GM04504 (cell line): ENCODE measurements around the gene ARMC2.
"Not testable (repeated sequence)": the region's sequence is repeated elsewhere in the genome, so short reads cannot be mapped to it uniquely, and the experiment has no call there.

Source experiments
- DNase-seq: peaks from one replicate; pipeline ENCODE4 v3.0.0-alpha.2; 2012; ENCODE audit warnings: low read depth

Gene ARMC2

DNA sequence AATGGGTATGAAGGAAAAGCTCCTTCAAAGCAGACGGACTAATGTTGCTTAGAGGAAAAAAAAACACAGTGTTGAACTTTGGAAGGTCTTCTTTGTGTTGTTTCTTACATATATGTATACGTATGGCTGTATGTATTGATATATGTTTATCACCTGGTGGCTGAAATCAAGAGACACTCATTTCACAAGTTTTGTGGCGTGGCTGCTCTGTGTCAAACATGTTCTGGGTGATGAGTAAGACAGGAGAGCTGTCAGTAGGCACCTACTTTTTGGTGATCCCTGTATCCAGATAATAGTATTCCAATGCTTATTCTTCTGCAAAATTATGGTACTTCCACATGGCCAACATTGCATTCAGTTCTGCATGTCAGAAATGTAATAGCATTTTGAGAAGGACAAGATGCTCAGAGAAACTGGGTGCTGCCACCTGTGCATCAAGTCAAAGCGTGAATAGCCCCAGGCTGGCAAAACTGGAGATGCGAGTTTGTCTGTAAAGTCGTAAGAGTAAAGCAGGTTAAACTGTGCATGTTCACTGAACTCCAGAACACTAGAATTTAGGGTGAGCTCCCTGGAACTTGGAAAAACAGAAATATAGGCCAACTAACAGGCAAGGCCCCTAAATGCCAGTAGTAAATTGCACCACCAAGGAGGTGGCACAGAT is 67.9 kb downstream of the ARMC2 start:
- DNase-seq = no peak

DNA sequence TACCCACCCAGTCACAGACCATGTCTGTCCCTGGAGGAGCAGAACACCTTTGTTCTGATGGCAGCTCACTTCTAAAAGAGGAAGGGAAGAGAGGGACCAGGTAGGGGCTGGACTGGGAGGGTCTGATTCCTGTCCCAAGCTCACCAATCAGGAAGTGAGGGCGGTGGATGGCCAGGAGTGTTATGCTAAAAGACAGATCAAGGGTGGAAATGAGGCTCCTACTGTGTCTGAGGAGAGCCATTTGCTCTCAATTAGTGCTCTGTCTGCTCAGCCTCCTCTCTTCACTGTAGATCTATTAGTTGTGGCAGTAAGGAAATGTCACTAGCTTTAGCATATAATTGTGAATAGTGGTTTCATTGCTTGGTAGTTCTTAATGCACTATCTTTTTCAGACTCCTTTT is 72.5 kb downstream of the ARMC2 start:
- no peak for DNase-seq

- DNase-seq = peak; percentile 63
Measured at GRCh38 chr6:108921547-108922361, 73.5 kb downstream of the ARMC2 start.

GRCh38 chr6:108922499-108922898 is 74.3 kb downstream of the ARMC2 start:
- no peak for DNase-seq

- no peak for DNase-seq
Measured at GRCh38 chr6:108927927-108928326, 79.7 kb downstream of the ARMC2 start.

DNA sequence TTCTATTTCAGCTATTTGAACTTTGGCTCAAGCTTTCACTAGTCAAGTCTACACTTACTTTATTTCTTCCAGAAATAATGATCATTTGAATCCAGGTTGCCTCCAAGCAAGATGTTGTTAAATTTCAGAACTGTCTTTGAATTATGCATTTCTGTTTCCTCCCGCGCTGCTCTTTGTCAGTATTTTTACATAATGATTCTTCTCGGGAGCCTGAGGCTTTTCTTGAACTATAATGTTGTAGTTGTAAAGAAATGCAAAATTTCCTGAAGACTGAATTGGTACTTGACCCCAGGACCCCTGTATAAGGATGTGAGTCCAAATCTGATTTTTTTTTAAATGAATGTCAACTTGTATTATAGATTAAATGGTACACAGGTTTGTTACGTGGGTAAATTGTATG is 80.4 kb downstream of the ARMC2 start:
- DNase-seq = no peak

GRCh38 chr6:108931090-108931489 is 82.9 kb downstream of the ARMC2 start:
- not testable (repeated sequence) for DNase-seq

- no peak for DNase-seq
Measured at GRCh38 chr6:108937170-108937569, 88.9 kb downstream of the ARMC2 start.

DNA sequence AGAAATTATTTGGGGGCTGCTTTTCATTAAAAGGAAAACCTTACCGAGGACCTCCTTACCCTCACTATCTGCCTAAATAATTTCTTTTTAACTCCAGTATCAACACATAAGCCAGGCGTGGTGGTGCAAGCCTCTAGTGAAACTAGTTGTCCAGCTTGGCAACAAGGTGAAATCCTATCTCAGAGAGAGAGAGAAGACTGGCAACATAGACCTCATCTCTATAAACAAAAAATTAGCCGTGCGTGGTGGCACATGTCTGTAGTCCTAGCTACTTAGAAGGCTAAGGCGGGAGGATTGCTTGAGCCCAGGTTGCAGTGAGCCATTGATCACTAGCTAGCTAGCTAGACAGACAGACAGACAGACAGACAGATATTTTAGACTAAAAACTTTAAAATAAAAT is 92.5 kb downstream of the ARMC2 start:
- no peak for DNase-seq

- DNase-seq = no peak
Measured at GRCh38 chr6:108941281-108941680, 93.1 kb downstream of the ARMC2 start.

- no peak for DNase-seq
Measured at GRCh38 chr6:108941859-108942258, 93.6 kb downstream of the ARMC2 start.

- DNase-seq = no peak
Measured at GRCh38 chr6:108942556-108943492, 94.6 kb downstream of the ARMC2 start.

- DNase-seq = no peak
Measured at GRCh38 chr6:108944071-108944470, 95.8 kb downstream of the ARMC2 start.

GRCh38 chr6:108944707-108945680 is 96.8 kb downstream of the ARMC2 start:
- peak; percentile 94 for DNase-seq

DNA sequence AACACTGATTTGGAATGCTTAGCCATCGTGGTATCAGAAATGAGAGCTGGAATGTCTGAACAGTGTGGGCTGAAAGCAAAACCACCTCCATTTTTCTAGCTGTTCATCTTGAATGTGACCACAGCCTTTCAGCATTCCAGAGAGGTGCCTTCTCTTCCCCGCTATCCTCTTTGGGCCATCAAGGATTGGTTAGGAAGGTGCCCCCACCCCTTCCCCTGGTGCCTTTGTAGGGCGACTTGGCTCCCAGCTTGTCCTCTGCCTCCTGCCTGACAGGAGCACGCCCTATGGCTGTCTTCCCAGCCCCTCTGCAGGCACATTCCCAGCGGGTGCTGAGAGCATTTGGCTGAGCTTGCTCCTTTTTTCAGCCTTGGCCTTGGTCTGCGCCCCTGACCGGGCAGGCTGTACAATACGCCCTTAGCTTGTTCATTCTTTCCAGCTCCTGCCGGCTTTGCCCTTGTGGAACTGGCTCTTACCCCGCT is 97.5 kb downstream of the ARMC2 start:
- peak; percentile 56 for DNase-seq

GRCh38 chr6:108946695-108947094 is 98.5 kb downstream of the ARMC2 start:
- no peak for DNase-seq

GRCh38 chr6:108947114-108947854 is 99.1 kb downstream of the ARMC2 start:
- DNase-seq = peak; percentile 81

DNA sequence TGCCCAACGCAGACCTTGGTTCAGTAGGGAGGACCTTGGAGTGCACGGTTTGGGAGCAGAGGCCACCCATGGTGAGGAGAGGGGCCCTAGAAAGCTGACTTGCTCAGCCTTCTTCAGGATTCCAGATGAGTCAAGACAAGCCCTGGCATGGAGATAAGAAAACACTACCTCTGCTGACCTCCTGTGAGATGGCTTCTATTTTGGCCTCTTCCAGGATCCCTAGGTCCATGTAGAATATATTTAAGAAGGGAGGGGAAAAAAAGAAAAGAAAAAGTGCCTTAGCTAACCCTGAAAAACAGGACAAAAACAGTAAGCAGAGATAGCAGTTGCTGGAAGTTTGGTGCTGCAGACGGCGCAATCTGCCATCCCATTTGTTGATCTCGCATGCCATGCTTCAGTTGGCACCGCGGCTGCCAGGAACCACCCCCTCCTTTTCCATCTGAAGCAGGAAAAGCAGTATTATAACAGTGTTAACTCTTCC is 100.0 kb downstream of the ARMC2 start:
- no peak for DNase-seq

DNA sequence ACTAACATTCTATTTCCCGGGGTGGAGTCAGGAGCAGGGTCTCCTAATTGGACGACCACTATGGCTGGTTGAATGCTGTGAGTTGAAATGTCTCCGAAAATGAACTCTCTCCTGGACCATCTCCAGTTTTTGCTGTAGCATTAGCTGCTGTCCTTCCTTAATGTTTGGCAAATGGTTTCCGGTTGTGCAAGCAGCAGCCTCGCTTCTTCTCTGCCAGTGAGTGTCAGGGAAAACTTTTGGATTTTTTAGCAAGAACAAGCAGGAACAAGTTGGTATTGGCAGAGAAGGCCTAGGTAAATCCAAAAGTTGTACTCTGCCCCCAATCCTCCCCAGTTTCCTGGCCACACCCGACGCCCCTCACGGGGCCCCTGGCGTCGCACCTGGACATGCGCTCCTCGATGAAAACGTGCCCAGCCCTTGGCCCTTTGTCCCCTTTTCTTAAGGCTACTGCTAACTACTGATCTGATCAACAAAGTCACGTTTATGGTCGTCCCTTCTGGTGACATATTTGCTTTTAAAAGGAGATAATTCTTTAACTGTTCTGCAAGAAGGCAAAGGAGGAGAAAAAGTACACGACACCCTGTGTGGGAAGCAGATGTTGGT is 103.2 kb downstream of the ARMC2 start:
- no peak for DNase-seq
